ENCODE data around the gene PNLIPRP2.

Gene PNLIPRP2

DNA sequence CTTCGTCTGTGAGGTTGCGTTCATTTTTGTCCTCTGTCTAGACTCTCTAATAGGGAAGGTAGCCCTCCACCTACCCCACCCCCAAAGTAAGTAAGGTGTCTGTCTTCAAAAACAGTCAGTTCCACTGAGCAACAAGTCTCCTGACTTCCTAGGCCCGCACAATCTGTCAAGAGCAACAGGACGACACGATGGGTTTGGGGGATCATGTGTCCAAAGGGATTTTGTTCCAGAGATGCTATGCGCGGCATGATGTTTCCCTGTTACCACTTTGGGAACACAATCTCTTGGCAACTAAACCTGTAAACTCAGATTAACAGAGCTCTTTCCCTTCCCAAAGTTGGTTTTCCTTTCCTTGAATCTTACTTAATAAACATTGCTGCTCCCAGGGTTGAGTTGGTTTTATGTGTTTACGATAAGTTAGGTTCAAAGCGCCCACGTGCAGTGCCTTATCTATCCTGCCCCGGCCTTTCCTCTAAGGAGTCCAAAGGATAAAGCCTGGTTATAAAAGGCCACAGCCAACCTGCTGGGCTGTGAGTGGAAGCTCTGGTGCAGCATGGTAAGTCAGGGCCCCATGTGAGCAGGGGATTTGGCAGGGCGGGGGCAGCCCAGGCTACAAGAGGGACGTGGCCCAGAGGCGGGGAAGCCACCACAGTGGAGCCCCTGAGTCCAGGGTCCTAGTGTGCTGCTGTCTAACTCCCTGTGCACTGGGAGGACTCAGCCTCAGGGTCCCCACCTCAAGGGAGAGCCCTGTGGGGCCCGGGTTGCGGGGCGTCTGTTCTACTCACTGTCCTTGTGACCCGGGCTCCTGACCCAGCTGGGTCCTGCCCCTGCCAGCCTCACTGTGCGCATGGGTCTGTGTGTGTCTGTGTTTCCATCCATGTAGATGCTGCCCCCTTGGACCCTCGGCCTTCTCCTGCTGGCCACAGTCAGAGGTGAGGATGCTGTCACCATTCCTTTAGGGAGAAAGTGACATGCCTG lies at the start of gene PNLIPRP2:
PNLIPRP2 (plus strand) TSS at position 531 of the 978 bp plus-strand sequence.
- DNase-seq, result no peak

DNA sequence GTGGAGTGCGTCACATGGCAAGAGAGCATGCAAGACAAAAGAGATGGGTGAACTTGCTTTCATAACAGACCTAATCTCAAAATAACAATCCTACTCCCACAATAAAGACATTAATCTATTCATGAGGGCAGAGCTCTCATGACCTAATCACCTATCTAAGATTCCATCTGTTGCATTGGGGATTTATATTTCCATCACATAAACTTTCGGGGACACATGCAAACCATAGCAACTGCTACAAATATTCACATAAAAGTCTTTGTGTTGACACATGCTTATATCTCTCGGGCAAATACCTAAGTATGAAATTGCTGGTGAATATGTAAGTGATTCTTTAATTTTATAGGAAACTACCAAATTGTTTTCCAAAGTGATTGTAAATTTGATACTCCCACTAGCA lies 46.0 kb upstream of the PNLIPRP2 start:
- no peak for DNase-seq

DNA sequence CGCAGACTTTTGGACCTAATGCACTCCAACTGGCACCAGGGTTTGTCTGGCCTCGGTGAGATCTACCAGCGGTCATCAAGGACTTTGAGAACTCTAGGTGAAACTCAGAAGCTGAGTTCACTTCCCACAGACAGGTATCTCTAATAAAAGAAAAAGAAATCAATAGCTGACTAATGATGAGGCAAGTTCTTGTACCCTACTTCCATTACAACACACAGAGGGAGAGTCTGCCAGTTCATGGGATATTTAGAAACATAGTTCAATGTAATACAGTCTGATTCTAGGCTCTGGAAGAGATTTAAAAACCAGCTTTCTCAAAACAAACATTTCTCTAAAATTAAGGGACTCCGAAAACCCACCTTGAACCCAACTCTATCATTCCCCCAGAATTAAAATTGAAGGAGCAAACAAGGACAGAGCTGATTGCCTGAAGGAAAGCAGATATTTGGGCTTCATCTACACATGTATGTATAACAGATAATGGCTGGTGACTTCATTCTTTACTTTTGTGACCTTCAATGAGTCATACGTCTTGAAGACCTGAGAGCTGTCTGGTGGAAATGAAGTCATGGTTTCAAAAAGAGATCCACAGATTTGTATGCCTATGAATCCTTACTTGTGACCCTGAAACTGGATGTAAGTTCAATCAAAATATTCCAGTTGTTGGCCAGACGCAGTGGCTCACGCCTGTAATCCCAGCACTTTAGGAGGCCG lies 32.7 kb upstream of the PNLIPRP2 start:
- no peak for DNase-seq

DNA sequence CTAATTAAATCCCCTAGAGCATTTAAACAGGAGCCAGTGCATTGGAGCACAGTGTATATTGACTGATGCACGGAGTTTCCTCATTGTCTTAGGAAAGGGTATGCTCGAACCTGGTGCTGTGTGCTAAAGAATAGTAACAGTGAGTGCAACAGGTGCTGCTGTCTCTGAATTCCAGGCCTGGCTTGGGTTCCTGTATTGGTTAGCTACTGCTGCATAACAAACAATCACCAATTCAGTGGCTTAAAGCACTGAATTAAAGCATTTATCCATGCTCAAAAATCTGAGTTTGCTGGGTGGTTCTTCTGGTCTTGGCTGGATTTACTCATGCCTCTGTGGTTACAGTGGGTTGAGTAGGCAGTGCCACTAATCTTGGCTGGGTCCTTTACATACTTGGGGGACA lies 31.8 kb upstream of the PNLIPRP2 start:
- DNase-seq, result no peak

GRCh38 chr10:116589926-116590325 lies 30.8 kb upstream of the PNLIPRP2 start:
- DNase-seq, result no peak

GRCh38 chr10:116590590-116591444 lies 29.9 kb upstream of the PNLIPRP2 start, which contains the start of gene PNLIPRP1:
Gene PNLIPRP1 (plus strand): TSS chr10:116590959. CDS start chr10:116591130, 171 bp downstream.
- no peak for DNase-seq

DNA sequence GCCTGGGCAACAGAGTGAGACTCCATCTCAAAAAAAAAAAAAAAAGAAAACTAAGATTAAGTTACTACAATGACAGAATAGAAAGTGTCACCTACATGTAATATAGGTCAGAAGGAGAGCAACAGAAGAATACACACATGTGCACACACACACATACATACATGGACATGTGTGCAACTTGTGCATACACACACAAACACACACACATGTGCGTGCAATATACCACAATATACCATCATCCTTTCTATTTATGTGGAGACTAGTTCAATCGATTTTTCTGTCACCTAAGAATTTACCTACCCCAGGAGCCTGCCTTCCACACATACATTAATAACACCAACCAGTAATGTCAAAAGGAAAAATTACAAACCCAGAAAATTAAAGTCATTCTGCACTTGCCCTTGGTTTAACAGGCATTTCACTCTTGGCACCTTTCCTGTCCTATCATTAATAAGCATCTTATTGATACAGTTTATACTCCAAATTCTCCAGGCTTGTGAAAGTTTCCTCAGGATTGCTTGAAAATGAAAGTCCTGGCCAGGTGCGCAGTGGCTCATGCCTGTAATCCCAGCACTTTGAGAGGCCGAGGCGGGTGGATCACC lies 27.5 kb upstream of the PNLIPRP2 start:
- DNase-seq, result no peak

DNA sequence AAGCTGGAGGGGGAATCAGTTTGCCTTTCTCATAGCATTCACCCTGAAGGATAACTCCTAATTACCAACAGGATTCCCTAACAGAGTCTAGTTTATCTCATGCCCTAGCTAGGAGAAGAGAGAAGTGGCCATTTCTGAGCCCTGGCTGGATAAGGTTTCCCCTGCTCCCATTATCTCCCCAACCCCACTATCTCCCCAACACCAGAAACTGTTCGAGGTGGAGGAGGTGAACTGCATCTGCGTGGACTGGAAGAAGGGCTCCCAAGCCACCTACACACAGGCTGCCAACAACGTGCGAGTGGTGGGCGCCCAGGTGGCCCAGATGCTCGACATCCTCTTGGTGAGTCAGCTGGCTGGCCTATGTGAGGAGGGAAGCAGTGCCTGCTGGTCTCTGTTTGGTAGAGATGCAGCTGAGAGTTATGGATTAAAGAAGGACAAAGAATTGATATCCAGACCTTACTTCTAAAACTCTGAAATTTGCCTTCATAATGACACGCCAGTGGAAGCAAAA lies 26.2 kb upstream of the PNLIPRP2 start:
- DNase-seq, result no peak

GRCh38 chr10:116596062-116596461 lies 24.7 kb upstream of the PNLIPRP2 start:
- no peak for DNase-seq

GRCh38 chr10:116597543-116597942 lies 23.2 kb upstream of the PNLIPRP2 start:
- DNase-seq, result no peak

GRCh38 chr10:116598329-116598728 lies 22.4 kb upstream of the PNLIPRP2 start:
- no peak for DNase-seq

DNA sequence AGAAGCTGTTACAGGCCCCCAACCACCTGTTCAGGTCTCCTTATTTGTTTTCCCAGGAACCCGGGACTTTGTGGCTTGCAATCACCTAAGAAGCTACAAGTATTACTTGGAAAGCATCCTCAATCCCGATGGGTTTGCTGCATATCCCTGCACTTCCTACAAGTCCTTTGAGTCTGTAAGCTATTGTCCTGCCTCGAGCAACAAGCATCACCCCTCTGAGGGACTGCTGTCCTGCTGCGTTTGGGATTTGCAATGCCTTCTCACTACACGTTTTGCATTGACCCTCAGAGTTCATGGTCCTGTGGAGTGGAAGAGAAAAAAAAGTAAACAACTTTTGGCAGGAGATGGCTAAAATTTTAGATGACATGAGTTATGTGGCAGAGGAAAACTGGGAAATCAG lies 20.8 kb upstream of the PNLIPRP2 start:
- no peak for DNase-seq

- DNase-seq, result no peak
Observed at GRCh38 chr10:116602648-116603400, 17.9 kb upstream of the PNLIPRP2 start.

- no peak for DNase-seq
Observed at GRCh38 chr10:116606061-116606483, 14.7 kb upstream of the PNLIPRP2 start.

GRCh38 chr10:116607336-116607735 lies 13.4 kb upstream of the PNLIPRP2 start:
- DNase-seq, result no peak

- DNase-seq, result no peak
Observed at GRCh38 chr10:116608686-116609594, 11.8 kb upstream of the PNLIPRP2 start.

DNA sequence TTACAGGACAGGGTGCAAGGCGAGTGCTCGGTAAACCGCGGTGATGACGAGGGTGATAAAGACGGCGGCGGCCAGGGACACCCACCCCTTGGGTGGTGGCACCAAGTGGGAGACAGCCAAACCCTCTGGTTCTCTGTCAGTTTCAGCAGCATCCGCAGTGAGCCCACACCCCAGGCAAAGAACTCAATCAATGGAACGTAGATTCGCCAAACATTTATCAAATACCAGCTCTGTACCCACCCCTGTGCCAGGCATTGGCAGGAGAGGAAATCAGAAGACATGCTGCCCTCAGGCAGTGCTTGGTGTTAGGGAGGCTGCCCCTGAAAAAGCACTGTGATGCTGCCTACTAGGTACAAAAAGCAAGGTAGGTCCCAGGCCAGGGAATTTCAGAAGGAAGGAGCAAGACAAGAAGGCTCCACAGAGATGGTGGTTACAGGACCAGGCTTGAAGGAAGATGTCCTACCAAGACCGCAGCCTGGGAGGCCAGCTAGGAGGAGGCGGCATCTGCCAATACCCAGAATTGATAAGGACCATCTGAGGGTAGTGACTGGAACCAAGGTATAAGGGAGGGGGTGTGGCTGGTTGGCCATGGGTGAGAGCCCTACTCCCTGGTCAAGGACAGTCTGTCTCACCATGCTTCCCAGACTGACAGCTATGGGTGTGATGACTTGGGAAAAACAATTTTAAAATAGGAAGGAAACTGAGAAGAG lies 10.2 kb upstream of the PNLIPRP2 start:
- no peak for DNase-seq

DNA sequence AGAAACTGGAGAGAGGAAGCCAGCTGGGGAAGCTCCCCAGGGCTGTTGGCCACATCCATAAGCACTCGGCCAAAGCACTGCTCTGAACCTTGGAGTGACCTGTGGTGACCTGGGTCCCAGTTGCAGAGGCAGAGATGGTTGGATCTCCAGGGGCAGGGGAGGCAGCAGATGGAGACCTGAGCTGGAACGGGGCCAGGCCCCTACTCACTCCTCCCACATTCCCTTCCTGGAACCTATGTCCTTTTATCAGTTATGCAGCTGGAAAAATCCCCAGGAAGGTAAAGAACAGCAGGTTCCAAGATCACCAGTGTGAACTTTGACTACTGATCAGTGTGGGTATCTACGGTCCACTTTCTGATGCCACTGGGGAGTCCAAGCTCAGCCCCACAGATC lies 9.6 kb upstream of the PNLIPRP2 start:
- no peak for DNase-seq

DNA sequence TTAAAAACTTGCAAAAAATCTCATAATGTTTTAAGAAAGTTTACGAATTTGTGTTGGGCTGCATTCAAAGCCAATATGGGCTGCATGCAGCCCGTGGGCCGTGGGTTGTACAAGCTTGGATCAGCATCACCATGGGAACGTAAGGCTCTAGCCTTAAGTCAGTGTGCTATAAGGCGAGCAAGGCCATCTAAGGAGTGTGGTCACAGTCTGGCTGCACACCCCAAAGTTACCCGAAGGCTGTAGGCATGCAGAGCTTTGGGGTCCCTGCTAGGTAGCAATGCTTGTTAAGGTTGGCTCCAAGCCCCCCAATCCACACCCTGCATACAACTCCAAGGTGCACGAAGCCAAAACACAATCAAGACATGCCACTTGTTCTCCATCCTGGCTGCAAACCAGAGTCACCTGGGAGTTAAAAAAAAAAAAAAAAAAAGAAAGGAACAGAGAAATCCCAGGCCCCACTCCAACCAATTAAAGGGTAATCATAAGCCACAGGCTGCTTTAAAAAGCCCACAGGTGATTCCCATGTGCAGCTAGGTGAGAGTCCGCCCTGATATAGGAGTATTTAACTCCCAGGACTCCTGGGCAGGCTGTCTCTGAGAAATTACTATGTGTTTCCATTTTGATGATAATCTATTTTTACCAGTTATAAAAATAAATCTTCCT lies 8.5 kb upstream of the PNLIPRP2 start:
- no peak for DNase-seq

Data from activated naive CD4-positive, alpha-beta T cell (primary cell).